NCI-H128 (cell line): ENCODE data around the gene SDSL.

Experiments
- DNase-seq: peaks from one replicate; lab custom pipeline; 2025; ENCODE audit not compliant: unreplicated experiment; lab: John Stamatoyannopoulos, UW

The SDSL gene

GRCh38 chr12:113396200-113396599 lies 26.0 kb upstream of the SDSL start:
- no peak for DNase-seq

GRCh38 chr12:113396828-113397496 lies 25.2 kb upstream of the SDSL start:
- DNase-seq = no peak

DNA sequence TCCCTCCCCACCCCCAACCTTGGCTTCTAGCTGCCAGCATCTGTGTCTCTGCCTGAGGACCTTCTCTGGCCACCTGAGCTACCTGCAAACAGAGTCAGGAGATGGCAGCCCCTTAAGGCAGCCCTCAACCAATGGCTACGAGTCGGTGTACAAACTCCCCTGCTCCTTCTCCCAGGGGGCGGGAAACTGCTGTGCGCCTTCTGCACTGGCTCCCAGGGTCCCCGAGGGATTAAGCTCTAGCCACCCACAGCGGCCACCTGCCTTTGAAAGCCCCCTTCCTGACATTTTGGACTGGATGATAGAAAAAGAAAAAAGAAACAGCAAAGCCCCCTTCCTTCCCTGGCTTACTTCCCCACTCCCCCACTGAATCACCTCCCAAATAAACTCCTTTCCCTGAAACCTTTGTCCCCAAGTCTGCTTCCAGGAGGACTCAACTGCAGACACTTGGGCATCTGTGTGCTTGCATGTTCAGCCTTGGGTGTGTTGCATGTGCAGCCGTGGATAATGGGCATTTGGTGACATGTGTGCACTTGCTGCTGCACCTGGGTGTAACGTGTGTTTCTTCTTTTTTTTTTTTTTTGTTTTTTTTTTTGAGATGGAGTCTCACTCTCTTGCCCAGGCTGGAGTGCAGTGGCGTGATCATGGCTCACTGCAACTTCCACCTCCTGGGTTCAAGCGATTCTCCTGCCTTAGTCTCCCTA lies 24.5 kb upstream of the SDSL start:
- no peak for DNase-seq

DNA sequence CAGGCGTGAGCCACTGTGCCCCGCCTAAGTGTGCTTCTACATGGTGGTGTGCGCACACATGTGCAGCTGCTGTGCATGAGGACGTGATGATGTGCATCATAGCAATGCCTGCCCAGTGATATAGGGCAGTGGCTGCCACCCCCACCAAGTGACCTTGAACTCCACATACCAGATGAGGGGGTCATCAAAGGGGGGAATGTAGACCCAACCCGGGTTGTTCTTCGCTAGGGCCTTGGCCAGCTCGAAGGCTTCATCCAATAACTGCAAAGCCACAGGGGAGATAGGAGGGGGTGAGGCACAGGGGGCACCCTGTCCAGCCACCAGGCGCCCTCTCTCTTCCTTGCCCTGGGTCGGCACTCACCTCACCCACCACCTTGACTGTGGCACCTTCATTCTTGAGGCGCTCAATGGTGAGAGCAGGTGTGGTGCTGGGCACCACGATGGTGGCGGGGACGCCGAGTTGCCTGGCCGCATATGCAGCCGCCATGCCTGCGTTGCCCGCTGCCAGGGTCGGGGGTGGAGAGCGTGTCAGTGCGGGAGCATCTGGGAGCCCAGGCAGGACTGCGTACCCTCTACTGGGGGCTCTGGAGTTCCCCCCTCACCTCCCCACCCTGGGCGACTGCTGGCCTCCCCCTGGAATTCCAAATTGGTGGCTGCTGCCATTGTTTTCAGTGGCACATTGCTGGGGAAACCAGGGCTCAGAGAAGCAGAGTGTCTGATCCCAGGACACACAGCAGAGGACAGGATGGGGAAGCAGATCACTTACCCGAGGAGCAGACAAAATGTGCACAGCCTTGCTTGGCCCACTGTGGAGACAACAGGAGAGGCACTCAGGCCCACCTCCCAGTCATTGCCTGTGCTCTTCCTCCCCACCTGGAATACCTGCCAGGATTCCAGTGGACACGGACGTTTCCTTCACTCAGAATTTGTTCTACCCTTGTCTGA lies 23.6 kb upstream of the SDSL start:
- no peak for DNase-seq

GRCh38 chr12:113399490-113399889 lies 22.7 kb upstream of the SDSL start:
- DNase-seq = no peak

- no peak for DNase-seq
Measured at GRCh38 chr12:113400362-113400761, 21.8 kb upstream of the SDSL start.

DNA sequence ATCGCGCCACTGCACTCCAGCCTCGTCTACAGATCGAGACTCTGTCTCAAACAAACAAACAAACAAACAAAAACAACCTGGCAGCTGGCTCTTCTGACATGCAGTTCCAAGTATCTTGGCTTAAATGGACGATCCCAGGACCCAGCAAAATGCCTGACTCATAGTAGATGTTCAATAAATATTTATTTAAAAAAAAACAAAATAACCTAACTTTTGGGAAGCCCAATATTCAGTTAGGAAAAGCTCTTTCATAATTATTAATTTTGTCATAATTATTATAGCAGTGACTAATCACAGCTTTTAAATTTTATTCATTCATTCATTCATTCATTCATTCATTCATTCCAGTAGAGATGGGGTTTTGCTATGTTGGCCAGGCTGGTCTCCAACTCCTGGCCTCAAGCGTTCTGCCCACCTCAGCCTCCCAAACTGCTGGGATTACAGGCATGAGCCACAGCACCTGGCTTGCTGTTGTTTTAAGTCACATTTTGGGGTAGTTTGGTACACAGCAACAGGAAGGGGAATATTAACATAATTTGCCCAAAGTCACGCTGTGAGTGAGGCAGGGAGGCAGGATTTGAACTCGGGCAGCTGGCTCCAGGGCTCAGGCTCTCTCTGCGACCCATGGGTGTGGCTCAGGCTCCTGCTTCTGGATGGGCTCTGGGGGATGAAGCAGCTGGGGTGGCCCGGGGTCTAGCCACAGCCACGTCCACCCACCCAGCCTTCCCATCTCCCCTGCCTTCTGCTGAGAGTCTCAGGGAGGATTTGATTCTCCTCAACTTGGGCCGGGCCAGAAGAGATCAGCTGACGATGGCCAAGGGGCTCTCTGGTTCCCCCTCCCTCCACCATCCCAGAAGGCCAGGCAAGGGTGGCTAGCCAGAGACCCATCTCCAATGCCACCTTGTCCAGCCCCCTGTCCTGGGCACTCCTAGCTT lies 20.8 kb upstream of the SDSL start:
- no peak for DNase-seq

- DNase-seq = no peak
Measured at GRCh38 chr12:113402586-113403260, 19.5 kb upstream of the SDSL start.

DNA sequence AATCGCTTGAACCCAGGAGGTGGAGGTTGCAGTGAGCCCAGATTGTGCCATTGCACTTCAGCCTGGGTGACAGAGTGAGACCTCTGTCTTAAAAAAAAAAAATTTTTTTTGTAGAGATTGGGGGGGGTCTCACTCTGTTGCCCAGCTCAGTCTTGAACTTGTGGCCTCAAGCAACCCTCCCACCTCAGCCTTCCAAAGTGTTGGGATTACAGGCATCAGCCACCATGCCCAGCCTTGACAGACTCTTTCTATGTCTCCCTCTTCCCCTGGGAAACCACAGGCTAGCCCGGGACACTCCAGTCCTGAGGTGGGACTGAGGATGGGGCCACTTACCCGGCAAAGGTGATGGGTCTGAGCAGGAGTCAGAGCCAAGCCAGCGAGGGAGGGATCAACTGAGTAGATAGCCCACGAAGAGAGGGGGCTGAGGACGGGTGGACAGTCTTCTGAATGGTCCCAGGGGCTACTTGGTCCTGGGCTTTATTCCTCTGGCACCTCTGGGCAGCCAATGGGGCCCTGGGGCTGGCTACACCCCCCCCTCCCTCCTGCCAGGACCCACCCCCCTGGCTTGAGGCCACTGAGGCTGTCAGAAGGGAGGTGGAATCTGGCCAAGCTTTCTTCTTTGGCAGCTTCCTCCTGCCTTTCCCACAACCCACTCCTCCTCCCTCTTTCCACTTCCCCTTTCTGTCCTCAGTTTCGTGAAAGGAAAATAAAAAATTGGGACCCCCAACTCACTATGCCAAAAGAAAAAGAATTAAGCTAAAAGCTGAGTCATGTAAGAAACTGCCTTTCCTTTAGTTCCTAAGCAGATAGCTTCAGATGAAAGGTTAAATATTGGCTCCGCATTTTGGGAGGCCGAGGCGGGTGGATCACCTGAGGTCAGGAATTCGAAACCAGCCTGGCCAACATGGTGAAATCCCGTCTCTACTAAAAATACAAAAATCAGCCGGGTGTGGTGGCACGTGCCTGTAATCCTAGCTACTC lies 18.5 kb upstream of the SDSL start, which contains the start of gene SDS:
SDS (minus strand) TSS at position 453 of the 981 bp plus-strand sequence. CDS start 4,179 bp downstream, outside the sequence.
- DNase-seq = no peak

- no peak for DNase-seq
Measured at GRCh38 chr12:113405694-113406093, 16.5 kb upstream of the SDSL start.

- no peak for DNase-seq
Measured at GRCh38 chr12:113407931-113408600, 14.1 kb upstream of the SDSL start.

GRCh38 chr12:113408756-113409298 lies 13.4 kb upstream of the SDSL start:
- no peak for DNase-seq

GRCh38 chr12:113409462-113410124 lies 12.6 kb upstream of the SDSL start:
- DNase-seq = no peak

GRCh38 chr12:113413488-113413939 lies 8.7 kb upstream of the SDSL start:
- DNase-seq = no peak

DNA sequence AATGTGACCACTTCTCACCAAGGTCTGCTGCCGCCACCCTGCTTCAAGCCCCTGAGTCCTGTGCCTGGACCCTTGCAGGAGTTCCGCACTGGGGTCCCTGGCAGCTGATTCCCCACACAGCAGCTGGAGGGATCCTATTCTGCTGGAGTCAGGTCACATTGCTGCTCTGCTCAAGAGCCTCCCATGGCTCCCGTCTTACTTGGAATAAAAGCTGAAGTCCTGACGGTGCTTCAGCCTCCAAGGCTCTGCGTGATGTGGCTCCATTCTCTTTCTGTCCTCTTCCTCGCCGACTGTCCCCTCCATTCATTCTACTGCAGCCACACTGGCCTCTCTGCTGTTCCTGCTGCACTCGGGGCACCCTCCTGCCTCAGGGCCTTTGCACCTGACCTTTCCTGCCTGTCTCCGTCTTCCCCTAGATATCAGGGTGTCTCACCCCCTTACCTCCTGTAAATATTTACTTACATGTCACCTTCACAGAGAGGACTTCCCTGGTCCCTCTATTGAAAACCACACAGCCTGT lies 7.6 kb upstream of the SDSL start:
- DNase-seq = no peak

DNA sequence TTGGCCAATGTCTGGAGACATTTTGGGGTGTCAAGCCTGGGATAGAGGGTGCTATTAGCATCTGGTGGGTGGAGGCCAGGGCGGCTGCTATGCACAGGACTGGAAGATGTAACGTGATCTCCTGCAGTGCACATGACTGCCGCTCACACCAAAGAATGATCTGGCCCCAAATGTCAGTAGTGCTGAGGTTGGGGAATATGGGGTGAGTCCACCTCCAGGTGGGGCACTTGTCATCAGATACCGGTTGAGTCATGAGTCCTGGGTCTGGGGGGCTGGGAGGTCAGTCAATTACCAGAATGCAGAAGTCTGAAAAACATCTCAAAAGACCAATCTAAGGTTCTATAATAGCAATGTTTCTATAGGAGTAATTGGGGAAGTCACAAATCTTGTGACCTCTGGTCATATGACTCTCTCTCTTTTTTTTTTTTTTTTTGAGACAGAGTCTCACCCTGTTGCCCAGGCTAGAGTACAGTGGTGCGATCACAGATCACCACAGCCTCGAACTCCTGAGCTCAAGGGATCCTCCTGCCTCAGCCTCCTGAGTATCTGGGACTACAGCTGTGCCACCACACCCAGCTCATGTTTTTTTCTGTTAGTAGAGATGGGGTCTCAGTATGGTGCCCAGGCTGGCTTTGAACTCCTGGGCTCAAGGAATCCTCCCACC lies 6.0 kb upstream of the SDSL start:
- DNase-seq = no peak
